C4-2B (cell line): Measurements from ENCODE around the gene FBN3.

Source experiments
- ZFX ChIP-seq: fragments of 450-650 bp; IDR thresholded peaks from 2 replicates; pipeline ENCODE4 v1.6.1; 2017
- TF ChIP-seq, protein P1 (sequence below): fragments of 450-650 bp; conservative IDR thresholded peaks from 2 replicates; pipeline ENCODE4 v1.5.1; 2017; ENCODE audit warnings: mild to moderate bottlenecking

DNA sequence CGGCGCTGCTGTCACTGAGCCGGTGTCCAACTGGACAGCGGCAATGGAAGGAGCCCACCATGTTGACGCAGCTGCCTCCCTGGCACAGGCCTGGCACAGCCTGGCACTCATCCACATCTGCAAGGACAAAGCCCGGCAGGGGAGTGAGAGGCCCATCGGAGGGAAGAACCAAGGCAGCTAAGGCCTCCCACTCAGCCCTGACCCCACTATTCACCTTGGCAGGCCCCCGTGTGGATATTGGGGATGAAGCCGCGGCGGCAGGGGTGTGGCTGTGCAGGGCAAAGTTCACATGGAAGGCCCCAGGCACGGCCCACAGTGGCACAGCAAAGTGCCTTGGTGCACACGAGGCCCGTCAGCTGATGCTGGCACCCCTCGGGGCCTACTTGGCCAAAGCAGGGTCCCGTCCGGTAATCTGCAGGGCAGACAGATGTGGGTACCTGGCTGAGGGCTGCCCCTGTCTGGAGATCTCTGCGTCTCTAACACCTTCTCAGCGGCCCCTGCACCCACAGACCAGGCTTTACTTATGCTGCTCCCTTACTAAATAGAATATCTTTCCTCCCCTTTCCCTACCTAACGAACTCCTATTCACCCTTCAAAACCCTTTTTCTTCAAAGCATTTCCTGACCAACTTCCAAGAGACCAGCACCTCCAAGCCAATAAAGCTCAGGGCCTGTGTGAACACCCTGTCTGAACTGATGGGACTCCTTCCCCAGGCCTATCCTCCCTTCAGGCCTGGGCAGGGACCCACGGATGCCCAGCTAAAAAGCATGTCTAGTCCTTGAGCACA lies 7.5 kb downstream of the FBN3 start:
- TF ChIP-seq, protein P1, sequence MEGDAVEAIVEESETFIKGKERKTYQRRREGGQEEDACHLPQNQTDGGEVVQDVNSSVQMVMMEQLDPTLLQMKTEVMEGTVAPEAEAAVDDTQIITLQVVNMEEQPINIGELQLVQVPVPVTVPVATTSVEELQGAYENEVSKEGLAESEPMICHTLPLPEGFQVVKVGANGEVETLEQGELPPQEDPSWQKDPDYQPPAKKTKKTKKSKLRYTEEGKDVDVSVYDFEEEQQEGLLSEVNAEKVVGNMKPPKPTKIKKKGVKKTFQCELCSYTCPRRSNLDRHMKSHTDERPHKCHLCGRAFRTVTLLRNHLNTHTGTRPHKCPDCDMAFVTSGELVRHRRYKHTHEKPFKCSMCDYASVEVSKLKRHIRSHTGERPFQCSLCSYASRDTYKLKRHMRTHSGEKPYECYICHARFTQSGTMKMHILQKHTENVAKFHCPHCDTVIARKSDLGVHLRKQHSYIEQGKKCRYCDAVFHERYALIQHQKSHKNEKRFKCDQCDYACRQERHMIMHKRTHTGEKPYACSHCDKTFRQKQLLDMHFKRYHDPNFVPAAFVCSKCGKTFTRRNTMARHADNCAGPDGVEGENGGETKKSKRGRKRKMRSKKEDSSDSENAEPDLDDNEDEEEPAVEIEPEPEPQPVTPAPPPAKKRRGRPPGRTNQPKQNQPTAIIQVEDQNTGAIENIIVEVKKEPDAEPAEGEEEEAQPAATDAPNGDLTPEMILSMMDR: no peak
- TF ChIP-seq ZFX: no peak
